ENCODE data around the gene E4F1. TPM values are rescaled to one million over a fixed set of nuclear protein-coding genes. Genes with fewer than 3 reads are reported as not detected.
A peak's percentile ranks its signal among the peaks of the same experiment; 100 is the strongest.

Gene E4F1
- total and polyA plus RNA-seq, 4 donors = 4.4 to 19.1 (median 13.7) TPM

GRCh38 chr16:2216330-2216729 lies 7.1 kb upstream of the E4F1 start (continued):
- TF ChIP-seq MAX (IDR thresholded peaks at IDR 0.05) (no peak), FOXA1 (IDR thresholded peaks at IDR 0.05) (no peak), SP1 (IDR thresholded peaks at IDR 0.05) (no peak), TAF1 (conservative IDR thresholded peaks at IDR 0.05) (no peak), RXRA (IDR thresholded peaks at IDR 0.05) (no peak), NR2F2 (IDR thresholded peaks at IDR 0.05) (no peak)

GRCh38 chr16:2223942-2224486 lies 623 bp downstream of the E4F1 start:
- Histone ChIP-seq H3K27me3 (ENCODE audit: control insufficient read depth in 4 of 4, insufficient read depth in 4 of 4, low read length in 3 of 4) (no peaks in the 10 kb centered on the region), H3K9me3 (ENCODE audit: control insufficient read depth in 4 of 4, low read length in 3 of 4) (no peaks in the 10 kb centered on the region), H3K4me1 (ENCODE audit: control insufficient read depth in 4 of 4, insufficient read depth in 4 of 4, low read length in 3 of 4) (peaks cover 10 to 33% (median 27%) of the 10 kb centered on the region in 4 donors), H3K4me3 (ENCODE audit: low read depth in 1 of 3, low read length in 3 of 3) (peak overlapping the region; percentile 67 to 81 (median 72)), H3K27ac (ENCODE audit: low read depth in 1 of 2, low read length in 2 of 2) (peak overlapping the region; percentile 65 to 75), H3K36me3 (ENCODE audit: control insufficient read depth in 4 of 4, insufficient read depth in 3 of 4, low read depth in 1 of 4, low read length in 3 of 4) (peaks cover 0 to 6% (median 1%) of the 10 kb centered on the region in 4 donors), H3K9ac (ENCODE audit: low read depth in 1 of 2, low read length in 2 of 2) (peak overlapping the region; percentile 26 to 92)
- DNase-seq (ENCODE audit: low spot score) = peak; percentile 50
- WGBS = 5% methylated on average over 22 of the region's 22 CpGs
- TF ChIP-seq JUND (IDR thresholded peaks at IDR 0.05) (no peak), CTCF (IDR thresholded peaks at IDR 0.05; ENCODE audit: low read depth, low read length, missing input control) (peak; percentile 16), HNF4A (conservative IDR thresholded peaks at IDR 0.05) (no peak), RAD21 (IDR thresholded peaks at IDR 0.05) (peak; percentile 64 to 72), ZBTB33 (IDR thresholded peaks at IDR 0.05) (no peak)

GRCh38 chr16:2226245-2226793 lies 2.9 kb downstream of the E4F1 start:
- no peak overlapping the region for H3K9ac ChIP-seq (ENCODE audit: low read depth in 1 of 2, low read length in 2 of 2)
- H3K27ac ChIP-seq (ENCODE audit: low read depth in 1 of 2, low read length in 2 of 2) = peak overlapping the region in 1 of 2 donors; percentile 13
- peaks cover 0 to 25% (median 11%) of the 10 kb centered on the region in 4 donors for H3K36me3 ChIP-seq (ENCODE audit: control insufficient read depth in 4 of 4, insufficient read depth in 3 of 4, low read depth in 1 of 4, low read length in 3 of 4)
- no peaks in the 10 kb centered on the region for H3K27me3 ChIP-seq (ENCODE audit: control insufficient read depth in 4 of 4, insufficient read depth in 4 of 4, low read length in 3 of 4)
- TF ChIP-seq RAD21 (IDR thresholded peaks at IDR 0.05) (no peak), FOXA2 (IDR thresholded peaks at IDR 0.05) (peak; percentile 92), FOXA1 (IDR thresholded peaks at IDR 0.05) (peak; percentile 91), ATF3 (IDR thresholded peaks at IDR 0.05) (no peak), RXRA (IDR thresholded peaks at IDR 0.05) (peak; percentile 92 to 94), CTCF (IDR thresholded peaks at IDR 0.05; ENCODE audit: low read depth, low read length, missing input control) (no peak), SP1 (IDR thresholded peaks at IDR 0.05) (peak; percentile 85), HNF4A (conservative IDR thresholded peaks at IDR 0.05) (peak; percentile 69 to 75), REST (IDR thresholded peaks at IDR 0.05) (no peak), MAX (IDR thresholded peaks at IDR 0.05) (no peak), JUND (IDR thresholded peaks at IDR 0.05) (no peak)
- no peaks in the 10 kb centered on the region for H3K9me3 ChIP-seq (ENCODE audit: control insufficient read depth in 4 of 4, low read length in 3 of 4)
- no peak overlapping the region for H3K4me3 ChIP-seq (ENCODE audit: low read depth in 1 of 3, low read length in 3 of 3)
- DNase-seq (ENCODE audit: low spot score) = no peak
- 33% methylated on average over 9 of the region's 9 CpGs for WGBS
- peaks cover 10 to 33% (median 27%) of the 10 kb centered on the region in 4 donors for H3K4me1 ChIP-seq (ENCODE audit: control insufficient read depth in 4 of 4, insufficient read depth in 4 of 4, low read length in 3 of 4)
